ENCODE results near the gene RNF182.

- TF ChIP-seq POLR2A (IDR thresholded peaks at IDR 0.05): no peak
- TF ChIP-seq CTCF (IDR thresholded peaks at IDR 0.05): no peak
Measured at GRCh38 chr6:13919861-13920260, 4.9 kb upstream of the RNF182 start.

Data from lower leg skin (tissue), 3 donors.